Stimulated activated CD8-positive, alpha-beta memory T cell treated with anti-CD3 and anti-CD28 coated beads, Interleukin-4, amount 100 ng/mL, for 4 hours (primary cell): ENCODE data around the gene PRDM11.
A peak's percentile ranks its signal among the peaks of the same experiment; 100 is the strongest.

Experiments used
- DNase-seq, 2 donors: peaks; one replicate each; pipeline ENCODE4 v3.0.0-alpha.2; 2020; ENCODE audit warnings: low read depth in 2 of 2, low spot score in 1 of 2

PRDM11 gene

DNA sequence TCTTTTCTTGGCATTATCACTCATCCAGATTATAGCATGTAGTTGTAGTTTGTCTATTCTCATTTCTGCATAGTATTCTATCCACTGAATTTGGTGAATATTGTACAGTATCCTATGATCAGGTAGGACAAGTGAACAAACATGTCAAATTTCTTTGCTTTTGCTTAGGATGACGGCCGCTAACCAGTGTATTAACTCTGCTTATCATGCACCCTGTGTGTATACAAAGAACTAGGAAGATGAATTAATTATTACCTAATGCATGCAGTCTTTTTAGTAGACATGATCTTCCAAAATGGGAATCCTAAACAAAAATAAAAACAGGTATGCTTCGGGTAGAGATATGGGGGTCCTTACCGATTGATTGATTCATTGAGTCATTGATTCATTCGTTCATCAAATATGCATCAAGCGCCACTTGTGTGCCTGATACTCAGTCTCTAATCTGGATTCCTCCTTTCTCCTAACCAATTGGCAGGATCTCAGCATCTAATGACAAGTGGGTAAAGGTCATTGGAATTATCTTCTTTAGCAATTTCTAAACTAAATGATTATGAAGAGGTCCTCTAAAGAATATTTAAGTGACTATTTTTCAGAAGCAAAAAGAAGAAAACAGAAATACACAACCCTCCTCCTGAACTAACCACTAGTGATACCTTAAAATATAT lies 27.9 kb downstream of the PRDM11 start:
- DNase-seq = no peak

DNA sequence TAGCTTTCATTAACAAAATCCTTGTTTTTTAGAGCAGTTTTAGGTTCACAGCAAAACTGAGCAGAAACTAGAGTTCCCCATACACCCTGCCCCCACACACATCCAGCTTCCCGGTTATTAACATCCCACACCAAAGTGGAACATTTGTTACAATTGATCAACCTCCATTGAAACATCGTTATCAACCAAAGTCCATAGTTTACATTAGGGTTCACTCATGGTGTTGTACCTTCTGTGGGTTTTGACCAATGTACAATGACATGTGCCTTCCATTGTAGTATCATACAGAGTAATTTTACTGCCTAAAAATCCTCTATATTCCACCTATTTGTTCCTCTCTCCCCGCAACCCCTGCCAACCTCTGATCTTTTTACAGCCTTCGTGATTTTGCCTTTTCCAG lies 28.5 kb downstream of the PRDM11 start:
- no peak for DNase-seq

DNA sequence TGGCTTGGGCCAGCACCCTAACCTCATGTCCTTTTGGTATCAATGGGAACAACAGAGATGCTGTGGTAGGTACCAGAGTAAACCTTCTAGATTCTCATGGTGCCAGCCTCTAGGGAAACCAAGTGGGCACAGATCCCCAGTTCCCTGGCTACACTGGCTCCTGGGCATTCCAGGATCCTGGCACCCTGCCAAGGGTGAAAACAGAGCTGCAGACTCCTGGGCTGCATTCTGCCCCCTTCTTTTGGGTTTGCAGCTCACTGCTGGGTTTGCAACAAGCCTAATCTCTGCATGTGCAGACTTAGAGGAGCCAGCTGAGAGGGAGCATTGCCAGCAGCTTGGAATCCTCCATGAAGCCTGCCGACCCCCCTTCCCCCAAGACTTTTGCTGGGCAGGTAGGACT lies 30.6 kb downstream of the PRDM11 start:
- DNase-seq = no peak

DNA sequence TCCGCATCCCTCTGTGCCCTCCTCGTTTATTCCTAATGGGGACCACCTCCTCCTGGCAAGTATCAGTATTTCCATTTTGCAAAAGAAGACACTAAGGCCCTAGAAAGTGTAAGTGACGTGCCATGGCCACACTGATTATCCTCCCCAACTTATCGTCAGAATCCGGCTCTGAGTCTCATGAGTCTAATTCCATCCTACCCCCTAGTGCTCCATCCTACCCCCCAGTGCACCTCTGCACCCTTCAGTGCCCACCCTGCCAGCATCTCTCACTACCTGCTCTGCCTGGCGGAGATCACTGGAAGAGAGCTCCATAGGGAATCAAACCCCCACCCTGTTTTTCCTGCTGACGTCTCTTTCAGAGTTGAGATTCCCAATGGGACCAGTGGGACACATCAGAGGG lies 31.8 kb downstream of the PRDM11 start:
- no peak for DNase-seq

DNA sequence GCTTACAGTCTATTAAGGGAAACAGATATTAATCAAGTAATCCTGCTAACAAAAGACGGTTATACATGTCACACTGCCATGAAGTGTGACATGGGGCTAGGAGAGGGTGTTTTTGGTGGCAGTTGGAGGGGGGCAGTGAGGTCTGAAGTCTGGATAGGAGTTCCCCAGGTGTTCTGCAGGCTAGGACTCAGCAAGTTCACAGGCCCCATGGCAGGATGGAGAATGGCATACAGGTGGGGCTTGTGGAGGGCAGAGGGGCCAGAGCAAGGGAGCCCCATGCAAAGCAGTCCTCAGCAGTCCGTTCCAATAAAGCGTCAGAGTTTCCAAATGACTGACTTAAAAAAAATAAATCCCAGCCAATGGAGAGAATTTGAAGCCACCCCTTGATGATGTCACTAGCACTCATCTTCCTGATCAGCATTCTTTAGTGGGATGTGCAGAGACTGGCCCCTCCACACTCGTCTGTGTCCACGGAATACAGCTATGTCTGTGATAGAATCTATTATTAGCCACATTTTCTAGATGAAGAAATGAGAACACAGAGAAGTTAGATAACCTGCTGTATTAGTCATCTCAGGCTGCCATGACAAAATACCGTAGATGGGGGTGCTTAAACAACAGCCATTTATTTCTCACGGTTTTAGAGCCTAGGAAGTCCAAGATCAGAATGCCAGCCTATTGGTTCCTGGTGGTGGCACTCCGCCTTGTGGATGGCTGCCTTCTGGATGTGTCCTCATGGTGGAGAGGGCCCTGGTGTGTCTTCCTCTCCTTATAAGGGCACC lies 32.6 kb downstream of the PRDM11 start:
- DNase-seq = no peak

DNA sequence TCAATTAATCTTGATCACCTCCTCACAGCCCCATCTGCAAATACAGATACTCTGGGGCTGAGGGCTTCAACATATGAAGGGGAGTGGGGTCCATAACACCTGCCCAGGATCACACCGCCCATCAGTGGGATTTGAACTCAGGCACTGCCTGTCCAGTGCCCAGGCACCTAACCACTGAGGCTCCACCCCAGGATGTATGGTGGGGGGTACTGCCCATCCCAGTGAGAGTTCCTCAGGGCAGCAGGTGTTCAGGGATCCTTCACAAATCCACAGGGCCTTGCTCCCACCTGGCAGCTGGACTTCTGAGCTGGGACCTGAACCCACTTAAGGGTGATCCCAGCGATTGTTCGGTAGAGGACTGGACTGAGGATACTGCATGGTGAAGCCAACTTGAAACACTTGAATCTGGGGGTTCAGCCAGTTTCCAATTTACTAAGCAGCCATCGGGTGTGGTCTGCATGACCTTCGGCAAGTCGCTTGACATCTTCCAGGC lies 33.3 kb downstream of the PRDM11 start:
- DNase-seq = no peak

DNA sequence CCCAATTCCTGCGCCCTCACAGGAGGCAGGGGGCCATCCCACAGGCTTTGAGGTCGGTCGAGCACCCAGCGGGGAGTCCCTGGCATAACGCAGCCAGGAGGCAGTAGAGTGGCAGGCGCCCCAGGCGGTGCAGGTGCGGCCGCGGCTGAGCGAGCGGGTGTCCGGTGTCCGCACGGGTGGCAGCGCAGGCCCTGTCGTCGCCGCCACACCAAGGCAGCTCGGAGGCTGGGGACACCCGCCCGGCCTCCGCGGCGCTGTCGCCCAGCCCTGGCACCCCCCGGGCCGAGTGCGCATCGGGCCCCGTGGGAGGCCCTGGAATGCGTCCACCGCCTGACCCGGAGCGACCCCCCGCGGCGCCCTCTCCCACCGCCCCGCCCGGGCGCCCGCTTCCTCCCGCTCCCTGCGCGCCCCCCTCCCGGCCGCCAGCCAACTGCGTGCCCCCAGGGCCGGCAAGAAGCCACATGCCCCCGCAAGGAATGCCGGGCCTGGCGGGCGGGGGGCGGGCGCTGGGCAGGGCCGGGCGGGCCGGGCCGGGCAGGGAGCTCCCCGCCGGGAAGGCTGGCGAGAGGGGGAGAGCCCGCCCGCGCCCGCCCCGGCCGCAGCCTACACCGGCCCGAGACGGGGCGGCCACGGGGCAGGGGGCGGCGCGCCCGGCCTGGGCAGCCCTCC lies 33.9 kb downstream of the PRDM11 start:
- DNase-seq = no peak

DNA sequence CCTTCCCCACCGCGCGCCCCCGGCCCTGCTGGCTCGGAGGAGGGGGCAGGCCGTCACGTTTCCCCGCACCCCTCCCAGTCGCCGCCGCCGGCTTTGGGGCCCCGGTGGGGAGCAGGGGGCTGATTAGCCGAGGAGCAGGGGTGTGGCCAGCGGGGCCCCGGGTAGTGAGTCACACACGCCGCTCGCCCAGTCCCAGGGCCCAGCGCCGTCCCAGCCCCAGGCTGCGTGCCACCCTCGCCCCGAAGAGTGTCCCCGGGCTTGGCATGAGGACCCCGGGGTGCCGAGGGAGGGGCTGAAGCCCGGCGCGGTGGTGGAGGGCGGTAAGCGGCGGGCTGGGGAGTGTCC lies 34.4 kb downstream of the PRDM11 start:
- peak in 1 of 2 donors; percentile 20 for DNase-seq

DNA sequence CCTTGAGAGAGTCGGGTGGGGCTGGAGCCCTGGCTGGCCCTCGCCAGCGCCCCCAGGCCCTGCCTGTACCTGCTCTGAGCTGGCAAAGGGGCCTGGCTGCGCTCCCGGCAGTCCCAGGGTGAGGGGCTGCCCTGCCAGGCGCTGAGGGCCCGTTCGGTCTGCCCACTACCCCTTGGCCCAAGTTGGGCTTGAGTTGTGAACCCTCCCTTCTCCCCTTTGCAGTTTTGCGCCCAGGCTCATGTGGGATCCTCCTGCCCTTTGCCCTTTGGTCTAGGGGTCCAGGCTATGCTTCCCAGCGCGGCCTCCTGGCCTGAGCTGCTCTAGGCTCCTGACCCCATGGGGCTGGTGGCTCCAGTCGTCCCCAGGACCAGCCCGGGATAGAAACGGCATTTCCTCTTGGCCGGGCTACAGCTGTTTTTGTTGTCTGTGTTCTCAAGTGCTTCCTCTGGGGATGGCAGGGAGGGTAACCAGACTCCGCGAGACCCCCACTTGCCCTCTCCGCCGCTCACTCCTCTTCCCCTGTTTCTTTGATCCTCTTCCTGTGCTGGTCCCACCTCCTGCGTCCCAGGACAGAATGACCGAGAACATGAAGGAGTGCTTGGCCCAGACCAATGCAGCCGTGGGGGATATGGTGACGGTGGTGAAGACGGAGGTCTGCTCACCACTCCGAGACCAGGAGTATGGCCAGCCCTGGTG lies 34.9 kb downstream of the PRDM11 start:
- no peak for DNase-seq

DNA sequence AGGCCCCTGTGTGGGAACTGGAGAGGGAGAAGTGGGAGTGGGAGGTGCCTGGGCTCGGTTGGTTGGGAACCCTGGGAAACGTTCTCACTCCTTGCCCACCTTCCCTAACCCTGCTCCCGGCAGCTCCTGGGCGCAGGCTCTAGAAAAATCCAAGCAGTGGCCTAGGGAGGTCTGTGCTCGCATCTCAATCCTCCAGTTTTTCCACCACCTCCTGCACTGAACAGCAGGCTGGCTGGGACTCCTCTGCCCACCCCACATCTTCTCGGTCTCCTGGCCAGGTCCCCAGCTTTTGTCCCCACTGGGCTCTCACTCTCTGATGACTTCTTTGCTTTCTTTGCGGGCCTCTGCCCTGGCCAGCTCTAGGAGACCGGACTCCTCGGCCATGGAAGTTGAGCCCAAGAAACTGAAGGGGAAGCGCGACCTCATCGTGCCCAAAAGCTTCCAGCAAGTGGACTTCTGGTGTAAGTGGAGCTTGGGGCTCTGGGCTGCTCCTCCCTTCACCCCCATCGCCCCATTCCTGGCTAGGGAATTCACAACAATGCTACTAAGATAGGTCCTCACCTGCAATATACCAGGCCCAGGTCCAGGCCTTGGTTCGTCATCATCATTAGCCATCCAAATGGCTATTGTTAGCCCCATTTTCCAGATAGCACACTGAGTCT lies 35.6 kb downstream of the PRDM11 start:
- DNase-seq = no peak

DNA sequence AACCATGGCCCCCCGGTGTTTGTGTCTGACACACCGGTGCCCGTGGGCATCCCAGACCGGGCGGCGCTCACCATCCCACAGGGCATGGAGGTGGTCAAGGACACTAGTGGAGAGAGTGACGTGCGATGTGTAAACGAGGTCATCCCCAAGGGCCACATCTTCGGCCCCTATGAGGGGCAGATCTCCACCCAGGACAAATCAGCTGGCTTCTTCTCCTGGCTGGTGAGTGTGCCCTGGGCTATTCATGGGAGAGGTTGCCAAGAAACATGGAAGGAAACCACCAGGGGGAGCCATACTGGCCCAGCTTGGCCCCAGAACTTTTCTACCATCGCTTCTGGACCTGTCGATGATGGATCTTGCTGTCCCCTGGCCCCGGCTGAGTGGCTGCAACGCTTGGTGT lies 36.5 kb downstream of the PRDM11 start:
- no peak for DNase-seq

DNA sequence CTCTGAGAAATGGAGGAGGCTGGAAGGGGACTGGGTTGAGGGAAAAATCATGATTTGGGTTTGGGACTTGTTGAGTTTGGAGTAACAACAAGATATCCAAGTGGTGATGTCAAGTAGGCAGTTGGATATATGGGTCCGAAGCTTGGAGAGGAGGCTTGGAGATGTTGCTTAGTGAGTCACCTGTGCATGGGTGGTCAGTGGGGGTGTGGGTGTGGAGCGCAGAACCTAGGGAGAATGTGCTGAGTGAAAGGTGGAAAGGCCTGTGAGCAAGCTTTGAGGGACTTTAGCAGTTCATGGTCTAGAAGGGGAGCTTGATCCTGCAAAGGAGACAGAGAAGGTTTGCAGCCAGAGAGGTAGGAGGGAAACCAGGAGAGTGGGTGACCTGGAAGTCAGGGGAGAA lies 38.2 kb downstream of the PRDM11 start:
- DNase-seq = no peak

DNA sequence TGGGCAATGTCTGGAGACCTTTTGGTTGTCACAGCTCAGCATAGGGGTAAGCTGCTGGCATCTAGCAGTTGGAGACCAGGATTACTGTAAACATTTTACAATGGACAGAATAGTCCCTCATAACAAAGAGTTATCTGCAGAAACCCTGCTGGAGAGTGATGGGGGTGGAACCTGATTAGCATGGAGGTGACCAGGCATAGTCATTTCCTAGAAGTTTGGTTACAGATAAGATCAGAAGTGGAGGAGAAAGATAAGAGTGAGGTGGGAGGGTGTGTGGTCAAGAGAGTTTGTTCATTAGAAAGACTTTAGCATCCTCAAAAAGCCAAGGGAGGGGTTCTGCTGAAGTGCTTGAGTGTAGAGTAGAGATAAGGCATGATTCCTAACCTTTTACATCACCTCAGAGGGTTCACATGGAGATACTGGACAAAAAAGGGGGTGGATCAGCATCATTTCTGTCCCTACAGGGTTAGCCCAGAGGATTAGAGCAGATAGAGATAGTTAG lies 38.8 kb downstream of the PRDM11 start:
- no peak for DNase-seq

DNA sequence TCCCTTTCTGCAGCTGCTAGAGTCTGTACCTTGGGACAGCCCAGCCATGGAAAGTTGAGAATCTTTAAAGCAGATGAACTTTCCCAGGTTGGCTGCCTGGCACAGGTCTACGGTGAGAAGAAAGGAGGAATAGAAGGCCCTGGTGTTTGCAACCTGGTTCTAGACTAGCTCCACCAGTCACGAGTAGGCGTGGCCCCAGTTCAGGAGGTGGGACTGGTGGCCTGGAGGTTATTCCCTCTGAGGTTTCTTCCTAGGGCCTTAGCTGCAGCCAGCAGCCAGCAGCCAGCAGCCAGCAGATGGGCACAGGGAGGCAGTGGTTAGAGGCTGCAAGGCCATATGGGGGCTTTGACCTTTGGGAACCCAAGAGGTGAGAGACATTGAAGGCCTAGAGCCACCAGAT lies 40.9 kb downstream of the PRDM11 start:
- no peak for DNase-seq

DNA sequence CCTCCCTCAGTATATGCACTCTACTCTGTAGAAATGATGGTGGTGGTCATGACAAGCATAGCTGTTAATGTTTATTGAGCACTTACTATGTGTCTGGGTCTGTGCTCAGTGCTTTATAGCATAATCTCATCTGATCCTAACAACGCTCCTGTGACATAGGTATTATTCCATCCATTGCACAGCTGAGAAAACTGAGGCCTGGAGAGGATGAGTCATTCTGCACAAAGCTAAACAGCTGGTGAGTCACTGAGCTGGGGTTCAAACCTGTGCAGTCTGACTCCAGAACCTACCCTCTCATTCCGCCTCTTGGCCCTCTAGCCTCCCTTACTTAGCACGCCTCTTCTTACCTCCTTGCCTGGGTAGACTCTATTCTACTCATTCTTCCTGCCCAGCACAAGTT lies 41.7 kb downstream of the PRDM11 start:
- no peak for DNase-seq

DNA sequence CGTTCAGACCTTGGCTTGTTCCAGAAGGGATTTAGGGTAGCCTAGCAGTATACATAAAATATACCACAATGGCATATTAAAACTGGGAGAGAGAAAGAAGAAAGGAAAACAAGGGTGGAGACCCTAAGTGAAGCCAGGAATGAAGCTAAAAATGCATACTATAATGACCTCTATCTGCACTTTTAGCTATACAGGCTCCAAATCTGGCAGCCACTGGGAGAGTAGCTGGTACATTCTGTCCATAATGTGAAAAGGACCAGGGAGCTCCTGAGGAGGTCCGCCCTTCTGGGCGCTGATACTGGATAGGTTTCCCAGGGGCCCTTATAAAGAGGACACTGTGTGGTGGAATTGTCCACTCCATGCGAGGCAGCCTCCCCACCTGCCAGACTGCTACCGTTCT lies 42.8 kb downstream of the PRDM11 start:
- DNase-seq = no peak

DNA sequence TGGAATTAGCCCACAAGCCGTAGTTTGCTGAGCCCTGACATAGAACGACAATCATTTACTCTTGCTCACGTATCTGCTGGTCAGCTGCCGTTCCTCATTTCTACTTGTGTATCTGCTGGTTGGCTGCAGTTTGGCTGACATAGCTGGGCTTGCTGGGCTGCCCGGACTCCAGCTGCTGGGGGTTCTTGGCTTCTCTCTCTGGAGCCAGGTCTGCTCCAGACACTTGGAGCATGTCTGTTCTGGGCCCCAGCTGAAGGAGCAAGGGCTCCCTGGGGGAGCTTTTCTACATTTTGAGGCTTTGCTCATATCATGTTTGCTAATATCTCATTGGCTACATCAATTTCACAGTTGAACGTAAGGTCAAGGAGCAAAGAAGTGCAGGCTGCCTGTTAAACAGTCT lies 47.3 kb downstream of the PRDM11 start:
- no peak for DNase-seq

DNA sequence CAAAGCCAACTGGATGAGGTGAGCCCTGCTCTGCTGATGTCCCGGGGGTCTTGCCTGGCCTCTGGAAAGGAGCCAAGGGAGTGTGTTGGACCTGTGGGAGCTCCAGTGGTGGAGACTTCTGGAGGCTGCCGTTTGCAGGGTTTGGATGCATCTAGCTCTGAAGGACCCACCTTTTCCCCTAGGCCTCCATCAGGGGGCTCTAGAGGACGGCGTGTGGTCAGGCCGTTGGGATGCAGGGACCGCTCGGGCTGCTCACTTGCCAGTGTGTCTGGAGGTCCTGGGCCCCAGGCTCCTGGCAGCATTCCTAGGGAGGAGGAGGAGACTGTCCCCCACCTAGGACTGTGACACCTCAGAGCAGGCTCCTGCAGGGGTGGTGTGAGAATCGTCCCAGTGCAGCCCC lies 58.3 kb downstream of the PRDM11 start:
- DNase-seq = no peak

DNA sequence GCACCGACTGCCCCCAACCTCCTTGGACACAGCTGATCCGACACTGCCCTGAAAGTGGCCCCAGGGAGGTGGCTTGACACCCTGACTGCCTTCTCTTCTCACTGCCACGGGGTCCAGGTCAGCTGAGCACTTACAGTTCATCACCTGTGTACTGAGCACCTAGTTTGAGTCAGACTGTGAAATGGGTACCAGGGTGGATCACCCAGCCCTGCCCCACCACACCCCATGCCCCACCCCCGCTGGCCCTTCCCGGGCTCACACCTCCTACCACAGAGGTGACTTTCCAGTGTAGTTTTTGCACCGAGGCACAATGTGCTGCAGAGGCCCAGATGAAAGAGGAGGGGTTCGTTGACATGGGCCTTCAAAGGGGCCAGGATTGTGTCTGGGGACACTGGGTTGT lies 59.5 kb downstream of the PRDM11 start:
- DNase-seq = no peak

DNA sequence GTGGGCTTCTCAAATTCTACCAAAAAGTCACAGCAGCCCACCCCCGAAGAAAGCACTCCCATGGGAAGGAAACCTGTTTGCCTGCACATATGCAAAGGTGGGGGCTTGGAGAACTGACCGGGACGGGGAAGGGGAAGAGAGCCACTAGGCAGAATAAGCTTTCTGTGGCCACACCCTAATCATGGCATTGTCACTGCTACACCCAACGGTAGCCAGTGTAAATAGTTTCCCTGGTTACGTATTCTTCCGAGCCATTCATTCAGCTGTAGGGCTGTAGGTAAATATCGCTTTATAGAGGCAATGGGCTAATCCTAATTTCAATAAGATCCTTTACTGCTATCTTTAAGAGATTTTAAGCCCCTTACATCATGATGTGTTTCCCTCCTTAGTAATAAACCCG lies 61.7 kb downstream of the PRDM11 start:
- no peak for DNase-seq
